NK-92 (cell line): ENCODE data around the gene PFDN4.

Source experiments
- DNase-seq: peaks from one replicate; lab custom pipeline; 2025; ENCODE audit not compliant: unreplicated experiment; lab: John Stamatoyannopoulos, UW

PFDN4 gene, protein sequence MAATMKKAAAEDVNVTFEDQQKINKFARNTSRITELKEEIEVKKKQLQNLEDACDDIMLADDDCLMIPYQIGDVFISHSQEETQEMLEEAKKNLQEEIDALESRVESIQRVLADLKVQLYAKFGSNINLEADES

DNA sequence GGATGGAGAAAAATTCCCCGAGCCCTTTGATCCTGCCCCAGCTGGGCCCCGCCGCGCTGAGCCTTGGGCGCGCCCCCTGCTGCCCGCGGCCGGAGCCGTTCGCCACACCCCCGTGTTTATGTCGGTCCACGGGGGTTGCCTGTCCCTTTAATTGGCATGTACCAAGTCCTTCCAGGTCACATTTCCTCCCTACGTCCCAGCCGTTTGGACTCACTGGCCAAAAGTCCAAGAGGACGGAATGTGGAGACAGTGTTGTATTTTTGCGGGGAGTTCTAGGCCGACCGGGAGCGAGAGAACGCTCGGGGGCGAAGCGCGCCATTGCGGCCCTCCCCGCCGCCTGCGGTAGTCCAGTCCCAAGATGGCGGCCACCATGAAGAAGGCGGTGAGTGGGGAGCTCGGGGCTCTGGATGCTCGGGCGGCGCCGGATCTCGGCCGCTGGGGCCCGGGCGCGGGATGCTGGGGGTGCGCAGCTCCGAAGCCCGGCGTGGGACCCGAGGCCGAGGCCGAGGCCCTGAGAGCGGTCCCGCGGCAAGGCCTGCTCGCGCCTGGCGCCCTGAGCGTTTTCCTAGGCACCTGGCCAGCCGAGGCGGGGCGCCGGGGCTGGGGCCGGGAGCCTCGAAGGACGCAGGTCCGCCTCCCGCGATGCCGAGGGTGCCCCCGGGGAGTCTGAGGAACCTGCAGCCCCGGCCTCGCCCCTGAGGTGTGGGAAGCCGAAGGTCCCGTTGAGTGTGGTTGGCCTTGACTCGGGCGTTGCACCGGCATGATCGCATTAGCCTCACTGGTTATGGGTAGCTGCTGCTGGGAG is at the start of gene PFDN4:
TSS of gene PFDN4 (plus strand) at position 345 of the 805 bp plus-strand sequence. CDS start at position 359, 14 bp downstream.
- no peak for DNase-seq

DNA sequence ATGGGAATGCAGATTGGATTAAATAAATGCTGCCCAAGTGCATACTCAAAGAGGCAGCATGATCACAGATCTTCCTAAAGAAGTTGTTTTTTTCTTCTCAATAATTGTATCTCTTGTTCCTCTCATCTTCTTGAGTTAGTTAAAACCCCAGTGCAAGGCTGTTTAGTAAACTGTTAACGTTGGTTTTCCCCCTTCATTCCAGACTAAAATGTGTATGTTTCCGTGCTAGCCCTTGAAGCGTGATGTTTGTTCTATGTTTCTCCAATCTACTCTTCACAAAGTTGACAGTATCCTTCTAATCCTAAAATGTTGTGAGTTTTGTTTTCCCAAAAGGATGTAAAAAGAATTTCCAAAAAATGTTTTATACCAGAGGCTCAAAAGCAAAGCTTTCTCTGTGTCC is 49.7 kb upstream of the PFDN4 start:
- DNase-seq, result no peak

DNA sequence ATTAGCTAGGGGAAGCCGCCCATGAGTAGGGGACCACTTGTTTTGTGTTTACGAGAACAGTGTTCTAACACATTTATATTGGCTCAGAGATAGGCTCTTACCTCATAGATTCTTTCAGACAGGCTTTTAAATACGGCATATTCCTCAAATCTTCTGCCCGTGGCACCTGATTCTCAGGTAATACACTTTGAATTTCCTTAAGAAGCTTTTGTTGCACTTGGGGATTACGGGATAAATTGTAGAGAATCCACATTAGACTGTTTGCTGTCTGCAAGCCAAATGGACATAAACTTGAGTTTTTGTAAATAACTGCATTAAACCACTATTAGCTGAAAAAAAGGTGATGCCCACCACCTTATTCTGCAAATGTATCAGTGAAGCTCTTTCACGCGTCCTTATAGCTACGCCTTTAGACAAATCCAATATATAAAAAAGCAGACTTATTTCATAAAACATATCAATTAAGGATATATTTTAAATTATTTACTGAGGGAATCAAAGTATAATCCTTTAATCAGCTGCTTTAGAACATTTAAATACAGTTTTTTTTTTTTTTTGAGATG is 49.0 kb upstream of the PFDN4 start:
- no peak for DNase-seq

DNA sequence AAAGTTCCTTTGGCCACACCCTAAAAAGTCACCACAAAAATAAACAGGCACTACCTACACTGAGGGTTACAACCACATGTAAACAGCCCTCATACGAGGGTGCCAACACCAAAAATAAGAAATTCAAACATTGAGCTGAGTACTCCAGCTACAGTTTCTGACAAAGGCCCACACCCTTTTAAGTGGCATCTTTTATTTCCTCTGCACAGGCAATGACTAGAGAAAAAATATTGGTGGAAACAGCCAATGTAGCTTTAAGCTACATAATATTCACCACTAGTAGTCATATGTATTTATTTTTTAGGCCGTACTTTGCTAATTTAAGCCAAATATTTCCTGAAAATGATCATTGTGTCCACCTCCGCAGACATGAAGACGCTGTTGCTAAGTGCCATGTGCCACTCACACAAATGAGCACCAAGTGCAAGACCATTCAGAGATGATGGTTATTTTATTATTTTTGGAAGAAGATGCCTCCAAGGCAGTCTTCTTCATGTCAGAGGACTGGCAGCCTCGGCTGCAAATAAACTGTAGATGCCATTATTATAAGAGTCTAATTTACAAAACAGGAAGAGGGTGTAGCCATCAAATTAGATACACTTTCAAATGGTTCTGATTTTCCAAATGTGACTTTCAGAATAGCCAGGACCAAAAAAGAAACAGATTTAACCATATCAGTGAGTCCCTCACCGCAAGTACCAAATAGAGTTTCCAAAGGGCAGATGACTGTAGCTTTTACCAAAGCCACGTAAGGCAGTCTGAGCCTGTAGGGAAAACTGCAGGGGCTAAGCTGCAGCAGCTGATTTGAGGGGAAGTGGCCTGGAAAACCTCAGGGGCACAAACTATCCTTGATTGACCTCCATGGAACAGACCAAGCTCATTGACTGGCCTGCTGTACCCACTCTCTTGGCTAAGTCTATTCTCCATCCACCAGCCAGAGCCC is 47.6 kb upstream of the PFDN4 start:
- DNase-seq, result no peak

DNA sequence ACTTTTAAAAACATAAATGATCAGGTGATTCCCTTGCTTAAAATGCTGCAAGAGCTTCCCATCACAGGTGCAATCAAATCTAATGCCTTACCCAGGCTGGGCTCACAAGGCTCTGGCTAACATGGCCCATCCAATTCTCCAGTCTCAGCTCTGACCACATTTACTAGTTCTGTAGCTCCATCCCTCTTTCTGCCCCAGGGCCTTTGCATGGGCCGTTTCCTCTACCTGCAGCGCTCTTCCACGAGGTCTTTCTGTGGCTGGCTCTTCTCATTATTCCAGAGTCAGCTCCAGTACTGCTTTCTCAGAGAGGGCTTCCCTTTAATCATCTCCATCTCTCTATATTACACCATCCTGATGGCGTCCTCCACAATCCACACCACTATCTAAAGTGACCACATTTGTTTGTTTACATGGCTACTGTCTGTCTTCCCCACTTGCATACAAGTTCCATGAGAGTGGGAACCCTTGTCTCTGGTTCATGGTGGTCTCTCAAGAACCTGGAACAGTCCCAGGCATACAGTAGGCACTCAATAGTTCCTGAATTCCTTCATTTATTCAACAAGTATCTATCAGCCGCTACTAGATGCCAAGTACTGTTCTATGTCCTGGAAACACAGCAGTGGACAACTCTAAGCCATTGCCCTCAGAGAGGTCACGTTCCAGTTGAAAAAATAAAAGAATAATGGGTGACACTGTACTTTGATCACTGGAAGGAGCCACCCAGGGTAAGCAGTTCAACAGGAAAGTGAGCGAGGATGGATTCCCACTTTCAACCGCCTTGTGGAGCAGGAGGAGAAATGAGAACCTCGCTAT is 46.7 kb upstream of the PFDN4 start:
- no peak for DNase-seq

DNA sequence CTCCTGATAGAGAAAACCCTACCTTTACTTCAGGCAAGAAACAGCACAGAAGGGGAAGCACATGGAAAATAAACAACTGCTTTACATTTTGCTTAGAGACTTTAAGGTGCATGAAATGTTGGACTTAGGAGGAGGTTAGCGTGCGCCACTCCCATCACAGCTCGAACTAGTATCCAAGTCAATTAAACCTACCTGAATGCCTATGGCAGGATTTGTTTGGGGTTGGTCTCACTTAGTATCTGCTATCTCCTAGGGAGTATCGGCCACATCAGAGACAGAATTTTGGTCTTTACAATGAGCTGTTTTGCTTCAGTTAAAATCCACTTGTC is 46.1 kb upstream of the PFDN4 start:
- no peak for DNase-seq

DNA sequence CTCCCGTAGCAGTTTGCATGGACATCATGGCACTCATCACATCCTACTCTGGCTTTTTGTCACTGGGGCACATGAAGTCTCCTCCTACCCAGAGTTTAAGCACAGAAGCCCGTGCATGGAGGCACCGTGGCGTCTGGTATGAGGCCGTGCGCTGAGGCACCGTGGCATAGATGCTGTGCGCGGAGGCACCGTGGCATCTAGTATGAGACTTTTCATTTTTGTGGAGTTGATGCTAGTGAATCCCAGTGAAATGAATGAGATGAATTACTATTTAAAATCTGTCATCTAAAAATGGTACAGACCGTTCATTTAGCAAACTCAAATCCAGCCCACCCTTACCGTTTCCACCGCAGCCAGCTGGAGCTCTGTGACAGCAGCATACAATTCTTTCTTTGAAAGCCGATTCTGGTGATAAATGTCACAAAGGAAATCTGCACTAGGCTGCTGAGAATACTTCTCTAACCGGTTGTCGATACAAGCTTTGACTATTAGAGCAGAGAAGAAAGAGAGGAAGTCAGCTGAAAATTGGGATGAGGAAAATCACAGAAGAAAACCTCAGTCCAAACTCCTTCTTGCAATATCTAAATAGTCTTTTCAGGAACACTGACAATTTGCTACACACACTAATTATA is 45.4 kb upstream of the PFDN4 start:
- no peak for DNase-seq

DNA sequence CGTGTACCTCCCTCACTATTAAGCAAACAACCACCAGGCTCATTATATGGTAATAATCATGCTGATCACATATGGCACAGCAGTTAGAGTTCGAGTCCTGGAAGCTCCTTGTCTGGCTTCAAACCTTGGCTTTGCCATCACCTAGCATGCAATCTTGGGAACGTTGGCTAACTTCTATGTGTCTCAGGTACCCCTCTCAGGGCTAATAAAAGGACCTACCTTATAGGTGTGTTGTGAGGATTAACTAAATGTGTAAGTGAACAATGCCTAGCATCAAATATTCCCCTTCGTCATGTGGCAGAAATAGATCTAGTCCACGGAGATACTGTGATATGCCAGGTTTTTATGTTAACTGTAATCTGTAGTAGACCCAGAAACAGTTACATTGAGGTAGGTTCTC is 44.5 kb upstream of the PFDN4 start:
- DNase-seq, result no peak

DNA sequence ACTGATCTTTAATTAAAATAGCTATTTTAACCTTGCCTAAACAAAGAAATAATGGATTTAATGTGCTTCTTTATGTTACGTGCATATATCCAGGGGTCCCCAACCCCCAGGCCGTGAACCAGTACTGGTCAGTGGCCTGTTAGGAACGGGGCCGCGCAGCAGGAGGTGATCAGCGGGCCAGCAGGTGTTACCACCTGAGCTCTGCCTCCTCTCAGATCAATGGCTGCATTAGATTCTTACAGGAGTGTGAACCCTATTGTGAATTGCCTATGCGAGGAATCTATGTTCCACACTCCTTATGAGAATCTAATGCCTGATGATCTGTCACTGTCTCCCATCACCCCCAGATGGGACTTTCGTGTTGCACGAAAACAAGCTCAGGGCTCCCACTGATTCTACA is 42.9 kb upstream of the PFDN4 start:
- DNase-seq, result no peak

DNA sequence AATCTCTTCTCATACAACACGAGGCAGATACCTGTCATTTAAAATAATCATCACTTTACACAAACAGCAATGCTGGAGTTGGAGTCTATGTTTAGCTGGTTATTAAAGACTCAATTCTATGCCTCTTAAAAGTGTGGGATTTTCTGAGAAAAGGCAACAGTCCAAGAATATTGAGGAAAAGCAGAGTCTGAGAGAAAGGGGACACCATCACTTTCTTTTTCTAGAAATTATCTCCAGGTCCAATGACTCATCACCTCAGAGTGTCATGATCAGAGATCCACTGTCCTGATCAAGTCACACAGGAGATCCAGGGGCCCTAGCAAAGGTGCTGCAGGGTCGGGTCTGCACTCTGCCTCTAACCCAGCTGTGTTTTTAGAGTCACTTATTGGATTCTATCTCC is 42.1 kb upstream of the PFDN4 start:
- DNase-seq, result no peak

DNA sequence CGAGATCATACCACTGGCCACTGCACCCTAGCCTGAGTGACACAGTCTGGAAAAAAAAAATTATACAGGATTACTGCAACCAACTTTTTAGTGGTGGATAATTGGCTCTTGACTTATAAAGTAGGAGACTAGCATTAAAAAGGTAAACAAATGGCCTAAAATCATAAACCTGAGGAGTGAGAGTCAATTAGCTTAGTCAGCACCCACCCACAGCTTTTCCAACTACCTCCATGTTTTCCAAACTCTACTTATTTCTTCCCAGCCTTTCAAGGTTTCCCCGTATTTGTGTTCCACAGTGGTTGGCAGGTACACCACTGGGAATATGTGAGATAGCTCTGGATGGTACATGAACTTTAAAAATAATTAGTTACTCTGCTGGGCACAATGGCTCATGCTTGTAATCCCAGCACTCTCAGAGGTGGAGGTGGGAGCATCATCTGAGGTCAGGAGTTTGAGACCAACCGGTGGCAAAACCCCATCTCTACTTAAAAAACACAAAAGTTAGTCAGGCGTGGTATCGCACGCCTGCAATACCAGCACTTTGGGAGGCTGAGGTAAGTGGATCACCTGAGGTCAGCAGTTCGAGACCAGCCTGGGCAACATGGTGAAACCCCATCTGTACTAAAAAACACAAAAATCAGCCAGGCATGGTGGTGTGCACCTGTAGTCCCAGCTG is 40.8 kb upstream of the PFDN4 start:
- no peak for DNase-seq

DNA sequence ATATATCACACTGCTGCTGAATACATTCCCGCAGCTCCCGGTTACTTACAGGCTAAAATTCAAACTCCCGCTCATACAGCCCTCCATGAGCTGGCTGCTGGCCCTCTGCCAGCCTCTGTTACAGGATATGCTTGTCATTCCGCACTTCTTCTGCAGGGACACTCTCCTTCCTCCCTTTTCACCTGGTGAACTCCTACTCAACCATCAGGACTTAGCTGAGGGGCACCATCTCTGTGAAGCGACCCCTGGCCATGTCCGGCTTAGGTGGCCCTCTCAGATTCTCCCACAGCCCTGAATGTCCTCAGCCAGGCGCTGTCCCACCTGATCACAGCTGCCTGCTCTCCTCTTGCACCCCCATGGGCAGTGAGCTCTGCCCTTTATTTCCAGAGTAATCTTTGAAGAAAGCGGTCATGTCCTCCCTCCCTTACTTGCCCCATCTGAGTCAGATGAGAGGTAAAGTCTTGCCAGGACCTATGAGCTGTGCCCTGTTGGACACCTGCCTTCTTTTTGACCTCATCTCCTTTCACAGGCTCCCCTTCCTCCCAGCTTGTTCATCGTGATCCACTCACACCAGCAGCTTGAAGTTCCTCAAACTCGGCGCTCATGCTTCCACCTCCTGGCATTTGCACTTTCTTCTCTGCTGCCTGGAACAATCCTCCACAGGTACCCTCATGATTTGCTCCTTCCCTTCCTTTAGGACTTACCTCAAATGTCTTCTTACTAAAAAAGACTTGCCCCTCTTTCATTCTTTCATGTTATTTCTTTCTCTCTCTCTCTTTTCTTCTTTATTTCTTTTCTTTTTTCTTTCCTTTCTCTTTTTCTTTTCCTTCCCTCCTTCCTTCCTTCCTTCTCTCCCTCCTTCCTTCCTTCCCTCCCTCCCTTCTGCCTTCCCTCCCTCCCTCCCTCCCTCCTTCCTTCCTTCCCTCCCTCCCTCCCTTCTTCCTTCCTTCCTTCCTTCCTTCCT is 39.7 kb upstream of the PFDN4 start:
- DNase-seq, result no peak

DNA sequence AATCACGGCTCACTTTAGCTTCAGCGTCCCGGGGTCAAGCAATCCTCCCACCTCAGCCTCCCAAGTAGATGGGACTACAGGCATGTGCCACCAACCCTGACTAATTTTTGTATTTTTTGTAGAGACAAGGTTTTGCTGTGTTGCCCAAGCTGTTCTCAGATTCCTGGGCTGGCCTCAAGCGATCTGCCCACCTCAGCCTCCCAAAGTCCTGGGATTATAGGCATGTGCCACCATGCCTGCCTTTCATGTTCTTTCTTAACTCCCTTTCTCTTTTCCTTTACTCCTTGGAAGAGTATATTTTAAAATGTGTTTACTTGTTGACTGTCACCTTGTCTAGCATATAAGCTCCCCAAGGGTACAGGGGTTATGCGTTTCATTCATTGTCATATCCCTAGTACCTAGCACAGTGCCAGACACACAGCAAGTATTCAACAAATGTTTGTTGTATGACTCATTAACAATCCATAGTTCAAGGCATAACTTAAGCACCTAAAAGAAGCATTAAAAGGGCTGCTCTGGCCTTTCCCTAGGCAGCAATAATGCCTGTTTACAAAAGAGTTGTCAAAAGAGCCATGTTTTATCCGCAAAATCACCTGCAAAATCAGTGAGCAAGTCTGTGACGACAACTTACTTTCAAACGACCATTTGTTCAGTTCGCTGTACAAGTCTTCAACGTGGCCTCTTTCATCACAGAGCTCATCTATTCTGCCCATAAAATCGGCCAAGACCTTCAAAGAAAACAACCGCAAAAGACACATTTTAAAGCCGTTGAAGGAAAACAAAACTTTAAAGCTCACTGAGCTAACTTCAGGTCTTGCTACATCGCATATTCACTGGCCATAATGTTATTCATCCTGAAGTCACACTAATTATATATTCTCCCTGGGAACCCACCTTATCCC is 38.7 kb upstream of the PFDN4 start:
- no peak for DNase-seq

DNA sequence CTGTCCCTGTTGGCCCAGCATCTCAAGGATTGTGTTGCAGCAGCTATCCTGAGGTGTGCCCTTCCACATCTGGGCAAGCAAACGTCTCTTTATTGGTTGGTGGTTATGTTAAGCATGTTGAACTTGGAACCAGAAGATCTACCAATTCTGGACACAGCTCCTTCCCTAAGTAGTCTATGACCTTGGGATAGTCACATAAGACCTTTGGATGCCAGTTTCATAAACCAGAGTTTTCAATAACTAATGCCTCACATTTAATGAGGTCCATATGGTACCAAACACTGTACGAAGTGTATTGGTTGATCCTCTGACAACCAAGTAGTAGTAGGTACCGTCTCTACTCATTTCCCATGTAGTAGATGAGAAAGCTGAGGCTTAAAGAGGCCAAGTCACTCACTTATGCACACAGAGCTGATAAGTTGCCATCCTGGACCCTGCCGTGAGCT is 37.8 kb upstream of the PFDN4 start:
- DNase-seq, result no peak

DNA sequence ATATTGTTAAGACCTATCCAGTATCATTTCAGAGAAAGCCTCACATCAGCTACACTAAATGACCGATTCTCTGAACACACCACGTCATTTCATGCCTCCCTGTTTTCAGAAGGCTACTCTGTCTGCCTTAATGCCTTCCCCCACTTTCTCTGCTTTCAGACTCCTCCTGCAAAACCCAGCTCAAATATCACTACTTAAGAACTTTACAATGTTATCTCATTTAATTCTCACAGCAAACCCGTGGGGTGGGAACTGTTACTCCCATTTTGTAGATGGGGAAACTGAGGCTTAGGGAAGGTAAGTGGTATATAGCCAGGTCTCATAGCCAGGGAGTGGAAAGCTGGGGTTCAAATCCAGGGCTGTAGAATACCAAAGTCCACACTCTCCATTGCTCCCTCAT is 36.9 kb upstream of the PFDN4 start:
- no peak for DNase-seq

DNA sequence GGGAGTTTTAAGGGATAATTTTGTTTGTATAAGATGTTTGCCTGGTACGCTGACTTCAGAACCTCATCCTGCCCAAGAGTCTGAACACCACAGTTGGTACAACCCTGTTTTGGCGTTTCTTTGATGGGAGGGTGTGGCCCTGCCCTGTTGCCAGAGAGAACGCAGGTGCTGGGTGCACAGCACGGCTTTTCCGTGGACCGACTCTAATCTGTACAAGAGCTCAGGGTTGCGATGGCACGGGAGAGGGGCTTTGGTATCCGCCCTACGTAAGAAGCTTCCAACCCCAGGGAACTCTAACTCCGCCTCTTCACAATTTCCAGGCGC is 35.4 kb upstream of the PFDN4 start:
- DNase-seq, result no peak

DNA sequence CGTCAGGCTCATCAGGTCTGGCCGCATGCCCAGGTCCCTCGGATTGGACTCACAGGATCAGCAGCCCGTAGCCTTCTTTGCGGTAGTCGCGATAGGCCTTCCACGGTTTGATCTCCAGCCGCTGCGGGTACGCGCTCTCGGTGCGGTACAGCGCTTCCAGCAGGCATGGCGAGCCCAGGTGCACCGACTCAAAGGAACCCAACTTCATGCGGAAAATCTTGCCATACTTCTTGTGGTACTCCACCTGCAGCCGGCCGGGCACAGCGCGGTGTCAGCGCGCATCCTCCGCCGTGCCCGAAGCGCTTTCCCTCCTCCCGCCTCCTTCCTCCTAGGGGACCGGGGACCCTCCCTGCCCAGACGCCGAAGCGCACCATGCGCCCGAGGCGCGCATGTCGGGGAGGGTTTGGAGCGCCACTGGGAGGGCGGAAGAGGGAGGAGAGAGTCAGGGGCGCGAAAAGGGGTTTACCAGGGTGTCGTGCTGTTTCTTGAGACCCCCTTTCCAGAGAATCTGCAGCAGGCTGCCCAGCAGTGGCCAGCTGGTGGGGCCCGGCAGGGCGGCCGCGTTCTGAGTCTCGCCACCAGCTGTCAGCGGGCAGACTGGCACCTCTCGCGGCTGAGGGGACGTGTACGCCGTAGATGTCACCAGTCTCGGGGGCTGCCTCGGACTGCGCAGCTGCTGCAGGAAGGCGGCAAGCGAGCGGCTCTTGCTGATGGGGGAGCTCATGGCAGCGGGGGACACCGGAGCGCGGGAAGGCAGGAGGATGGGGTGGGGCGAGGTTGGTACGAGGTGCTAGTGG is 34.8 kb upstream of the PFDN4 start:
- no peak for DNase-seq
